DMS 273 (cell line): ENCODE measurements around the gene NT5DC2.
"Not testable (repeated sequence)": the region's sequence is repeated elsewhere in the genome, so short reads cannot be mapped to it uniquely, and the experiment has no call there.

ENCODE experiments used
- DNase-seq: peaks from one replicate; lab custom pipeline; 2025; ENCODE audit not compliant: unreplicated experiment; lab: John Stamatoyannopoulos, UW

Gene NT5DC2

GRCh38 chr3:52537726-52538421, 4.2 kb upstream of the NT5DC2 start:
- DNase-seq = no peak

GRCh38 chr3:52537165-52537620, 3.5 kb upstream of the NT5DC2 start:
- DNase-seq = no peak

- peak; percentile 98 for DNase-seq
Observed at GRCh38 chr3:52536369-52537164, 2.9 kb upstream of the NT5DC2 start, which contains the start of gene UQCC5. Gene UQCC5 (plus strand): TSS chr3:52536605. CDS start chr3:52536756, 151 bp downstream.

- DNase-seq = no peak
Observed at GRCh38 chr3:52536112-52536368, 2.4 kb upstream of the NT5DC2 start.

GRCh38 chr3:52535411-52536111, 1.9 kb upstream of the NT5DC2 start:
- DNase-seq = peak; percentile 23

- peak; percentile 15 for DNase-seq
Observed at GRCh38 chr3:52534281-52535183, 875 bp upstream of the NT5DC2 start.

- DNase-seq = peak; percentile 52
Observed at GRCh38 chr3:52532838-52533622, 627 bp downstream of the NT5DC2 start.

- peak; percentile 27 for DNase-seq
Observed at GRCh38 chr3:52532517-52532837, 1.2 kb downstream of the NT5DC2 start.

- no peak for DNase-seq
Observed at GRCh38 chr3:52531860-52532516, 1.7 kb downstream of the NT5DC2 start.

GRCh38 chr3:52530918-52531826, 2.5 kb downstream of the NT5DC2 start:
- no peak for DNase-seq

- no peak for DNase-seq
Observed at GRCh38 chr3:52529376-52530333, 4.0 kb downstream of the NT5DC2 start.

GRCh38 chr3:52528586-52529375, 4.9 kb downstream of the NT5DC2 start:
- DNase-seq = no peak

- no peak for DNase-seq
Observed at GRCh38 chr3:52527732-52528585, 5.7 kb downstream of the NT5DC2 start.

GRCh38 chr3:52527039-52527731, 6.5 kb downstream of the NT5DC2 start:
- no peak for DNase-seq

GRCh38 chr3:52526671-52527038, 7.0 kb downstream of the NT5DC2 start:
- DNase-seq = not testable (repeated sequence)
